ENCODE measurements around the gene SLC9A8.

SLC9A8 gene

DNA sequence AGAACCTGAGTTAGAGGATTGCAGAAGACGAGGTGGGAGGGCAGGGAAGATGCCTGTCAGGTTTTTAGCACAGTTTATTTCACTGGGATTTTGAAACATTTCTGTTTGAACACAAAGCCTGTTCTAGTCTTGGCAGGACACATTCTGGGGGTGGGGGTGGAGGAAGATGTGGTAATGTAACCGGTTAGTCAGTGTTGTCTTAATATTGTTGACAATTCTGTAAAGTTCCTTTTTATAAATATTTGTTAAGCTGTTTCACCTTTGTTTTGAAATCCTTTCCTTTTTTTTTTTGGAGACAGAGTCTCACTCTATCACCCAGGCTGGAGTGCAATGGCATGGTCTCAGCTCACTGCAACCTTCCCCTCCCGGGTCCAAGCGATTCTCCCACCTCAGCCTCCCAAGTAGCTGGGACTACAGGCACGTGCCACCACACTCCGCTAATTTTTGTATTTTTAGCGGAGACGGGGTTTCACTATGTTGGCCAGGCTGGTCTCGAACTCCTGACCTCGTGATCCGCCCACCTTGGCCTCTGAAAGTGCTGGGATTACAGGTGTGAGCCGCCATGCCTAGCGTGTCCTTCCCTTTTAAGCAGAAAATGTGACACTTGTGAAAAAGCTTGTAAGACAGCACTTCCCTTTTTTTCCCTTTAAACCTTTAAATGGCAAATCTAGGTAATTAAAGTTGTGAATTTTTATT, 20.2 kb downstream of the SLC9A8 start:
- H3K9me3 ChIP-seq (ENCODE audit: insufficient read depth, low read length, severe bottlenecking): no peaks in the 10 kb centered on the region
- H2AFZ ChIP-seq (ENCODE audit: low read depth, low read length): no peak overlapping the region
- H3K4me3 ChIP-seq (ENCODE audit: low read depth in 1 of 2, low read length in 2 of 2): no peak overlapping the region
- H3K9ac ChIP-seq (ENCODE audit: low read depth, low read length): no peak overlapping the region
- H3K27ac ChIP-seq (ENCODE audit: low read length): no peak overlapping the region
- H3K79me2 ChIP-seq (ENCODE audit: insufficient read depth, low read length): no peaks in the 10 kb centered on the region
- ATAC-seq (ENCODE audit: insufficient read depth, low read depth): no peak
- H4K20me1 ChIP-seq (ENCODE audit: insufficient read depth, low read length): peaks cover 11% of the 10 kb centered on the region; the same call in 1 of the 2 replicates
- no peak for TF ChIP-seq EZH2 (IDR thresholded peaks at IDR 0.05; ENCODE audit: borderline replicate concordance, low read depth, low read length, severe bottlenecking)
- TF ChIP-seq, protein P1, sequence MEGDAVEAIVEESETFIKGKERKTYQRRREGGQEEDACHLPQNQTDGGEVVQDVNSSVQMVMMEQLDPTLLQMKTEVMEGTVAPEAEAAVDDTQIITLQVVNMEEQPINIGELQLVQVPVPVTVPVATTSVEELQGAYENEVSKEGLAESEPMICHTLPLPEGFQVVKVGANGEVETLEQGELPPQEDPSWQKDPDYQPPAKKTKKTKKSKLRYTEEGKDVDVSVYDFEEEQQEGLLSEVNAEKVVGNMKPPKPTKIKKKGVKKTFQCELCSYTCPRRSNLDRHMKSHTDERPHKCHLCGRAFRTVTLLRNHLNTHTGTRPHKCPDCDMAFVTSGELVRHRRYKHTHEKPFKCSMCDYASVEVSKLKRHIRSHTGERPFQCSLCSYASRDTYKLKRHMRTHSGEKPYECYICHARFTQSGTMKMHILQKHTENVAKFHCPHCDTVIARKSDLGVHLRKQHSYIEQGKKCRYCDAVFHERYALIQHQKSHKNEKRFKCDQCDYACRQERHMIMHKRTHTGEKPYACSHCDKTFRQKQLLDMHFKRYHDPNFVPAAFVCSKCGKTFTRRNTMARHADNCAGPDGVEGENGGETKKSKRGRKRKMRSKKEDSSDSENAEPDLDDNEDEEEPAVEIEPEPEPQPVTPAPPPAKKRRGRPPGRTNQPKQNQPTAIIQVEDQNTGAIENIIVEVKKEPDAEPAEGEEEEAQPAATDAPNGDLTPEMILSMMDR (IDR thresholded peaks at IDR 0.05; ENCODE audit: borderline replicate concordance, extremely low read depth, low read length, poor library complexity, severe bottlenecking): no peak
- H3K36me3 ChIP-seq (ENCODE audit: insufficient read depth, low read length): peaks cover 50% of the 10 kb centered on the region
- no peaks in the 10 kb centered on the region for H3K27me3 ChIP-seq (ENCODE audit: insufficient read depth, low read length, poor library complexity)
- H3K4me1 ChIP-seq (ENCODE audit: insufficient read depth, low read length): no peaks in the 10 kb centered on the region
- no peak for DNase-seq
- H3K4me2 ChIP-seq (ENCODE audit: insufficient read depth, low read length): no peak overlapping the region

DNA sequence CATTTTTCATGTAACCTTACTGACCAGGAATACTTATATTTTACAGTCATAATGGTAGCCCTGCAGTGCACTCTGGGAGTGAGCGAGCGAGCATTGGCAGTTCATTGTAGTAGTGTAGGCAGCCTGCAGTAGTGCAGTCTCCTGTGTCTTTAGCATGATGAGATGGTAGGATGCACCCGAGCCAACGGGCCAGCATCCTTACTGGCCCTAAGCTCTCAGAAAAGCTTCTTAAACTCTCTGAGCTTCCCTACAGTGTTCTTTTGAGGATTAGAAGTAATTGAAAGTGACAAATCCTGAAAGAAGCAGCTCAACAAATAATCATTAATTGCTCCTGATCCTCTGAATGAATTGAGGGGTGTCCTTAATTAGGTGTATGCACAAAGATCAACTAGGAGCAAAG, 20.9 kb downstream of the SLC9A8 start:
- H3K27me3 ChIP-seq (ENCODE audit: insufficient read depth, low read length, poor library complexity): no peaks in the 10 kb centered on the region
- no peaks in the 10 kb centered on the region for H3K79me2 ChIP-seq (ENCODE audit: insufficient read depth, low read length)
- no peaks in the 10 kb centered on the region for H3K9me3 ChIP-seq (ENCODE audit: insufficient read depth, low read length, severe bottlenecking)
- peaks cover 50% of the 10 kb centered on the region for H3K36me3 ChIP-seq (ENCODE audit: insufficient read depth, low read length)
- ATAC-seq (ENCODE audit: insufficient read depth, low read depth): no peak
- H3K4me2 ChIP-seq (ENCODE audit: insufficient read depth, low read length): no peak overlapping the region
- H4K20me1 ChIP-seq (ENCODE audit: insufficient read depth, low read length): peaks cover 11% of the 10 kb centered on the region; the same call in 1 of the 2 replicates
- no peak overlapping the region for H3K27ac ChIP-seq (ENCODE audit: low read length)
- DNase-seq: no peak
- no peak overlapping the region for H3K9ac ChIP-seq (ENCODE audit: low read depth, low read length)
- no peaks in the 10 kb centered on the region for H3K4me1 ChIP-seq (ENCODE audit: insufficient read depth, low read length)
- H2AFZ ChIP-seq (ENCODE audit: low read depth, low read length): no peak overlapping the region
- no peak overlapping the region for H3K4me3 ChIP-seq (ENCODE audit: low read depth in 1 of 2, low read length in 2 of 2)
- TF ChIP-seq EZH2 (IDR thresholded peaks at IDR 0.05; ENCODE audit: borderline replicate concordance, low read depth, low read length, severe bottlenecking): no peak
- TF ChIP-seq, protein P1 (IDR thresholded peaks at IDR 0.05; ENCODE audit: borderline replicate concordance, extremely low read depth, low read length, poor library complexity, severe bottlenecking): no peak

DNA sequence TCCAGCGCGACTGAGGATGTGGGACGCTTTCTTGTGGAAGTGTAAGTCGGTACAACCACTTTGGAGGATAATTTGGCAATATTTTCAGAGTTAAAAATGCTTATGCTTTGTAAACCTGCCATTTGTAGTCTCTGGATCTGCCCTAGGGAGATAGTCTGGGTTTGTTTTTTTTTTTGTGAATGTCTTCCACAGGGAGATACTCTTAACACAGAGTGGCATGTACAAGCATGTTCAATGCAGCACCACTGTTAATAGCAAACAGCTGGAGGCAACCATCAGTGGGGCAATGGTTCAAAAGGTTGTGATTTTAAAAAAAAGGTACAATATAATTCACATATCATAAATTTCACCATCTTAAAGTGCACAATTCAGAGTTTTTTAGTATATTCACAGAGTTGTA, 22.4 kb downstream of the SLC9A8 start:
- no peak overlapping the region for H3K4me2 ChIP-seq (ENCODE audit: insufficient read depth, low read length)
- H3K9me3 ChIP-seq (ENCODE audit: insufficient read depth, low read length, severe bottlenecking): no peaks in the 10 kb centered on the region
- TF ChIP-seq, protein P1 (IDR thresholded peaks at IDR 0.05; ENCODE audit: borderline replicate concordance, extremely low read depth, low read length, poor library complexity, severe bottlenecking): no peak
- TF ChIP-seq EZH2 (IDR thresholded peaks at IDR 0.05; ENCODE audit: borderline replicate concordance, low read depth, low read length, severe bottlenecking): no peak
- H2AFZ ChIP-seq (ENCODE audit: low read depth, low read length): no peak overlapping the region
- ATAC-seq (ENCODE audit: insufficient read depth, low read depth) (no peak), DNase-seq (no peak)
- H3K36me3 ChIP-seq (ENCODE audit: insufficient read depth, low read length): peaks cover 48% of the 10 kb centered on the region
- H3K27ac ChIP-seq (ENCODE audit: low read length): no peak overlapping the region
- peaks cover 11% of the 10 kb centered on the region; the same call in 1 of the 2 replicates for H4K20me1 ChIP-seq (ENCODE audit: insufficient read depth, low read length)
- H3K27me3 ChIP-seq (ENCODE audit: insufficient read depth, low read length, poor library complexity): no peaks in the 10 kb centered on the region
- no peak overlapping the region for H3K9ac ChIP-seq (ENCODE audit: low read depth, low read length)
- H3K79me2 ChIP-seq (ENCODE audit: insufficient read depth, low read length): no peaks in the 10 kb centered on the region
- no peaks in the 10 kb centered on the region for H3K4me1 ChIP-seq (ENCODE audit: insufficient read depth, low read length)
- no peak overlapping the region for H3K4me3 ChIP-seq (ENCODE audit: low read depth in 1 of 2, low read length in 2 of 2)
